Measurements from ENCODE around the gene KCNK10. TPM values are rescaled to one million over a fixed set of nuclear protein-coding genes. Genes with fewer than 3 reads are reported as not detected.

KCNK10 gene
- total RNA-seq, 6 donors from 2014 or later = 0.13 to 0.30 TPM; not detected in 4

DNA sequence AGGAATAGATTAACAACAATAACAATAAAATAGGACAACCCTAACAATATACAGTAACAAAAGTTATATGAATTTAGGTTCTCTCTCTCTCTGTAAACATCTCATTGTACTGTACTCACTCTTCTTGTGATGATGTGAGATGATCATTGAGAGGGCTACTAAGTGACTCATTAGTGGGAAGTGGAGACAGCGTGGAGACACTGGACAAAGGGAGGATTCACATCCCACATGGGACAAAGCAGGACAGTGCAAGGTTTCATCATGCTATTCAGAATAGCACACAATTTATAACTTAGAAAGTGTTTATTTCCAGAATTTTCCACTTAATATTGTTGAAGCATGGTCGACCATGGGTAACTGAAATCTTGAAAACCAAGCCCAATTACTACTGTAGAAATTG is 36.4 kb upstream of the KCNK10 start:
- no peaks in the 10 kb centered on the region for H3K9me3 ChIP-seq
- H3K4me1 ChIP-seq = no peaks in the 10 kb centered on the region
- DNase-seq (no peak), ATAC-seq (ENCODE audit: low FRiP score in 2 of 2) (no peak)
- TF ChIP-seq EP300 (IDR thresholded peaks at IDR 0.05) (no peak), CTCF (IDR thresholded peaks at IDR 0.05) (no peak), POLR2AphosphoS5 (IDR thresholded peaks at IDR 0.05) (no peak), POLR2A (IDR thresholded peaks at IDR 0.05) (no peak)
- no peak overlapping the region for H3K27ac ChIP-seq
- H3K27me3 ChIP-seq = no peaks in the 10 kb centered on the region
- 48 to 58% methylated on average over 2 of the region's 2 CpGs for WGBS, 2 donors
- no peak overlapping the region for H3K4me3 ChIP-seq
- H3K36me3 ChIP-seq = no peaks in the 10 kb centered on the region

GRCh38 chr14:88354358-88354757 is 31.3 kb upstream of the KCNK10 start:
- Histone ChIP-seq H3K27me3 (no peaks in the 10 kb centered on the region), H3K4me1 (no peaks in the 10 kb centered on the region), H3K36me3 (no peaks in the 10 kb centered on the region), H3K4me3 (no peak overlapping the region), H3K9me3 (no peaks in the 10 kb centered on the region), H3K27ac (no peak overlapping the region)
- no peak for DNase-seq
- TF ChIP-seq POLR2AphosphoS5 (IDR thresholded peaks at IDR 0.05) (no peak), CTCF (IDR thresholded peaks at IDR 0.05) (no peak), POLR2A (IDR thresholded peaks at IDR 0.05) (no peak), EP300 (IDR thresholded peaks at IDR 0.05) (no peak)
- WGBS, 2 donors = 75 to 87% methylated on average over 3 of the region's 3 CpGs
- no peak for ATAC-seq (ENCODE audit: low FRiP score in 2 of 2)

GRCh38 chr14:88352698-88353097 is 29.6 kb upstream of the KCNK10 start:
- WGBS, 2 donors = 41 to 51% methylated on average over 3 of the region's 3 CpGs
- TF ChIP-seq POLR2AphosphoS5 (IDR thresholded peaks at IDR 0.05) (no peak), POLR2A (IDR thresholded peaks at IDR 0.05) (no peak)

GRCh38 chr14:88351966-88352691 is 29.1 kb upstream of the KCNK10 start:
- Histone ChIP-seq H3K9me3 (no peaks in the 10 kb centered on the region), H3K4me1 (no peaks in the 10 kb centered on the region), H3K27ac (no peak overlapping the region), H3K27me3 (no peaks in the 10 kb centered on the region), H3K36me3 (no peaks in the 10 kb centered on the region), H3K4me3 (no peak overlapping the region)
- TF ChIP-seq POLR2AphosphoS5 (IDR thresholded peaks at IDR 0.05) (no peak), CTCF (IDR thresholded peaks at IDR 0.05) (no peak), EP300 (IDR thresholded peaks at IDR 0.05) (no peak), POLR2A (IDR thresholded peaks at IDR 0.05) (no peak)
- ATAC-seq (ENCODE audit: low FRiP score in 2 of 2) (no peak), DNase-seq (no peak)
- 42 to 54% methylated on average over 4 of the region's 4 CpGs for WGBS, 2 donors

More at GRCh38 chr14:88352698-88353097, 29.6 kb upstream of the KCNK10 start:
- Histone ChIP-seq H3K4me1 (no peaks in the 10 kb centered on the region), H3K9me3 (no peaks in the 10 kb centered on the region), H3K4me3 (no peak overlapping the region), H3K27me3 (no peaks in the 10 kb centered on the region), H3K36me3 (no peaks in the 10 kb centered on the region), H3K27ac (no peak overlapping the region)
- DNase-seq = no peak
- ATAC-seq (ENCODE audit: low FRiP score in 2 of 2) = no peak

- H3K36me3 ChIP-seq = no peaks in the 10 kb centered on the region
- H3K9me3 ChIP-seq = no peaks in the 10 kb centered on the region
- no peak overlapping the region for H3K27ac ChIP-seq
- H3K4me3 ChIP-seq = no peak overlapping the region
- DNase-seq = no peak
- H3K4me1 ChIP-seq = no peaks in the 10 kb centered on the region
- no peak for TF ChIP-seq EP300 (IDR thresholded peaks at IDR 0.05)
- TF ChIP-seq CTCF (IDR thresholded peaks at IDR 0.05) = no peak
- WGBS, 2 donors = 68% methylated on average over 3 of the region's 3 CpGs
- no peaks in the 10 kb centered on the region for H3K27me3 ChIP-seq
- no peak for ATAC-seq (ENCODE audit: low FRiP score in 2 of 2)
Measured at GRCh38 chr14:88348546-88348945, 25.5 kb upstream of the KCNK10 start.
